Mucosa of rectum (tissue), 2 donors: ENCODE results near the gene CCDC81.
"Not testable (repeated sequence)": the region's sequence is repeated elsewhere in the genome, so short reads cannot be mapped to it uniquely, and the experiment has no call there.

Experiments used
- H3K27ac ChIP-seq, 2 donors: one replicate each; pipeline ENCODE4 v1.7.0; 2013; ENCODE audit warnings: inconsistent platforms in 2 of 2, low read depth in 2 of 2, low read length in 2 of 2
- H3K27me3 ChIP-seq, 2 donors: one replicate each; pipeline ENCODE4 v1.7.0; 2013; ENCODE audit warnings: low read length in 2 of 2; ENCODE audit not compliant: control insufficient read depth in 2 of 2, insufficient read depth in 2 of 2
- H3K36me3 ChIP-seq, 2 donors: one replicate each; pipeline ENCODE4 v1.7.0; 2013; ENCODE audit warnings: low read length in 2 of 2; ENCODE audit not compliant: control insufficient read depth in 2 of 2, insufficient read depth in 2 of 2
- H3K4me1 ChIP-seq, 2 donors: one replicate each; pipeline ENCODE4 v1.7.0; 2013; ENCODE audit warnings: low read length in 2 of 2, mild to moderate bottlenecking in 1 of 2; ENCODE audit not compliant: control insufficient read depth in 2 of 2, insufficient read depth in 2 of 2
- H3K4me3 ChIP-seq, 2 donors: one replicate each; pipeline ENCODE4 v1.7.0; 2013; ENCODE audit warnings: low read length in 2 of 2
- H3K9ac ChIP-seq, 2 donors: one replicate each; pipeline ENCODE4 v1.7.0; 2013; ENCODE audit warnings: low read length in 2 of 2, low read depth in 1 of 2, mild to moderate bottlenecking in 1 of 2
- H3K9me3 ChIP-seq, 2 donors: one replicate each; pipeline ENCODE4 v1.7.0; 2013; ENCODE audit warnings: low read length in 2 of 2; ENCODE audit not compliant: control insufficient read depth in 2 of 2
- donor health status: healthy.
- donor health status: Normal muscosa, but diverticular disease.

The CCDC81 gene

DNA sequence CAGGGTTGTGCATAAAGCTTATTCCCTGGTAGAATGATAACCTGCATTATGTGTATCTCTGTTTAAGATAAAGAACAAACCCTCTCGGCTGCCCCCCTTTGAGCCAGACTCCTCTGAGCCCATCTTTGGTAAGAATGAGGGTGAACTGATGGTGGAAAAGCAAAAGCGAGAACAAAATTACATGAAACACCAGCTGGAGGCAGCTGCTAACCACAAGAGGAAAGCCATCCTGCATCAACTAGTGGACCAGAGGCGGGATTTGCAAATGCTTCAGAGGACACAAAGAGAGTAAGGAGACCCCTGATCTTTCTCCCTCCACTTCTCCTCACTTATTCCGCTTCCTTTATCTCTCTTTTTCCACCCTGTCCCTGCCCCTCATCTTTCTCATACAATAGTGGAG is 40.3 kb downstream of the CCDC81 start:
- Histone ChIP-seq H3K27ac (no peak overlapping the region), H3K9me3 (no peaks in the 10 kb centered on the region), H3K9ac (no peak overlapping the region), H3K4me3 (no peak overlapping the region), H3K36me3 (no peaks in the 10 kb centered on the region), H3K27me3 (no peaks in the 10 kb centered on the region), H3K4me1 (no peaks in the 10 kb centered on the region)

DNA sequence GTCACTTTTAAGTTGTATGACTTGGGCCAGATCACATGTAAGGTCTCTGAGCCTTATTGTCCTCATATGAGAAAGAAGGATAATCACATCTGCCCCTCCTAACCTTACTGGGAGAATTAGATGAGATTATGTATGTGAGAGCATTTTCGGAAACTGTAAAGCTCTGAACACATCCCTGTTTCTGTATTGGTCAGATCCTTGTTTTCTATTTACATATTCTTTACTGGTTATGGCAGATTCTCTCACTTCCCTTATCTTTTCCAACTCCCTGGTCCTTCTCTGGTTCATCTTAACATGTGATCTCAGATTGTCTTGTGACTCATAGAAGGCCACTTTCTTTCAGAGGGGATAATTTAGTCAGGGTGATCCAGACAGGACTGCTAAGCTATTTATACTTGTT is 41.8 kb downstream of the CCDC81 start:
- H3K36me3 ChIP-seq, result no peaks in the 10 kb centered on the region
- H3K4me1 ChIP-seq, result no peaks in the 10 kb centered on the region
- H3K27ac ChIP-seq, result no peak overlapping the region
- no peak overlapping the region for H3K9ac ChIP-seq
- H3K9me3 ChIP-seq, result no peaks in the 10 kb centered on the region
- no peak overlapping the region for H3K4me3 ChIP-seq
- no peaks in the 10 kb centered on the region for H3K27me3 ChIP-seq

DNA sequence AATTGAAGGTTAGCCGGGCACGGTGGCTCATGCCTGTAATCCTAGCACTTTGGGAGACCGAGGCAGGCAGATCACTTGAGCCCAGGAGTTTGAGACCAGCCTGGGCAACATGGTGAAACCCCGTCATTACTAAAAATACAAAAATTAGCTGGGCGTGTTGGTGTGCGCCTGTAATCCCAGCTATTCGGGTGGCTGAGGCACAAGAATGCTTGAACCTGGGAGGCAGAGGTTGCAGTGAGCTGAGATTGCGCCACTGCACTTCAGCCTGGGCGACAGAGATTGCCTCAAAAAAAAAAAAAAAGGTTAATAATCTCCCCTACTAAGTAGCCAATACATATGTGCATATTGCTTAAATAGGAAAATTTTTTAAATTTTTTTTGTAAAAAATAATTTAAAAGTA is 42.3 kb downstream of the CCDC81 start:
- not testable (repeated sequence) for H3K27me3 ChIP-seq, H3K27ac ChIP-seq, H3K9me3 ChIP-seq, H3K4me1 ChIP-seq, H3K36me3 ChIP-seq, H3K9ac ChIP-seq, H3K4me3 ChIP-seq

DNA sequence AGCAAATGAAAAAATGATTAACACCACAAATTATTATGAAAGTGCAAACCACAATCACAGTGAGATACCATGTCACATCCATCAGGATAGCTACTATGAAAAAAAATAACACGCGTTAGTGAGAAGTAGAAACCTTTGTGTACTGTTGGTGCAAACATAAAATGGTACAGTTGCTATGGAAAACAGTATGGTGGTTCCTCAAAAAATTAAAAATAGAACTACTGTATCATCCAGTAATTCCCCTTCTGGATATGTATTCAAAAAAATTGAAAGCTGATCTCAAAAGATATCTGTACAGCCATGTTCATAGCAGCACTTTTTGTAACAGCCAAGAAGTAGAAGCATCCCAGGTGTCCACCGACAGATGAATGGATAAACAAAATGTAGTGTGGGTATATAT is 43.4 kb downstream of the CCDC81 start:
- H3K9me3 ChIP-seq, result no peaks in the 10 kb centered on the region
- no peaks in the 10 kb centered on the region for H3K4me1 ChIP-seq
- H3K4me3 ChIP-seq, result no peak overlapping the region
- no peaks in the 10 kb centered on the region for H3K27me3 ChIP-seq
- H3K27ac ChIP-seq, result no peak overlapping the region
- H3K36me3 ChIP-seq, result no peaks in the 10 kb centered on the region
- H3K9ac ChIP-seq, result no peak overlapping the region

DNA sequence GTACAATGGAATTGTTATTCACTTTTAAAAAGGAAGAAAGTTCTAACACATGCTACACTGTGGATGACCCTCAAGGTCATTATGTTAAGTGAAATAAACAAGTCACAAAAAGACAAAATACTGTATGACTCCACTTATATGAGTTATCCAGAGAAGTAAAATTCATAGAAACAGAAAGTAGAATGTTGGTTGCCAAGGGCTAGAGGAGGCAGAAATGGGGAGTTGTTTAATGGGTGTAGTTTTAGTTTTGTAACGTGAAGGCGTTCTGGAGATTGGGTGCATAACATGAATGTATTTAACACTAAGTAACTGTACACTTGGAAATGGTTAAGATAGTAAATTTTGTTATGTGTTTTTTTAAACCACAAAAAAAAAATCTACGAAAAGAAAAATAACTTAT is 43.8 kb downstream of the CCDC81 start:
- Histone ChIP-seq H3K9me3 (no peaks in the 10 kb centered on the region), H3K27ac (no peak overlapping the region), H3K36me3 (no peaks in the 10 kb centered on the region)

DNA sequence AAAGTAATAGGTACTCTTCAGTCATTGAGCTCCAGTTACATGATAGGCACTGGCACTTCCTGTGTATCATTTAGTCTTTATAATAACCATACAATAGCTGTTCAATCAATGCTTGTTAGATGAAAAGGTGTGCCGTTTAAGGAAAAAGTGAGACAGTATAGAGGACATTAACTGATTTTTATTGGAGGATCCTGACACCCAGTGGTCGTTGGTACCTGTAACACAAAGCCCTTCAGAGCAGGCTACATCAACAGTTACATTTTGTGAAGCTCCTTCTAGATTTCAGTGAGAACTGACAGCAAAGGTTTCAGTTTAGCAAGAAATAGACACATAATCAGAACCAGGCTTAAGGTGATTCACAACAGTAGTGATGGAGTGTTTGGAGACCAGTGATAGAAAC is 44.2 kb downstream of the CCDC81 start:
- no peak overlapping the region for H3K27ac ChIP-seq
- H3K9ac ChIP-seq, result no peak overlapping the region
- H3K36me3 ChIP-seq, result no peaks in the 10 kb centered on the region
- H3K9me3 ChIP-seq, result no peaks in the 10 kb centered on the region
- H3K4me1 ChIP-seq, result no peaks in the 10 kb centered on the region
- H3K27me3 ChIP-seq, result no peaks in the 10 kb centered on the region
- no peak overlapping the region for H3K4me3 ChIP-seq

More for the DNA sequence above, 43.8 kb downstream of the CCDC81 start:
- H3K4me1 ChIP-seq, result no peaks in the 10 kb centered on the region
- H3K9ac ChIP-seq, result no peak overlapping the region
- H3K4me3 ChIP-seq, result no peak overlapping the region
- H3K27me3 ChIP-seq, result no peaks in the 10 kb centered on the region

DNA sequence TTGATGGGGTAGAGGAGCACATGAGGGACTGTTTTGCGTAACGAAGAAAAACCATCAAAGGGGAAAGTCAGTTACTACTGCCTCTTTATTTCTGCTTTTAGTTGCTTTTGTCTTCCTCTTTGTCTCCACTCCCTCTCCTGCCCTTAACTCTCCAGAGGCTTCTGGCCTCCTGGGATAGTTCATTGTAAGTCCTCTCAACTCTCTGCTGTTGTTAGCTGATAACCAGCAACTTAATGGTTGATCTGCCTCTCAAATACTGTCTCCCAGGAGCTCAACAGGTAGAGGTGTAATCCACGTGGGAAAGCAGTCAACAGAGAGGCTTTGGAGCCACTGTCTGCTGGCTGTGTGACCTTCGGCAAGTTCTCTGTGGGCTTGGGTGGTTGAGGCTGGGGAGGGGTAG is 47.3 kb downstream of the CCDC81 start:
- Histone ChIP-seq H3K27ac (no peak overlapping the region), H3K4me3 (no peak overlapping the region), H3K4me1 (no peaks in the 10 kb centered on the region), H3K9me3 (peaks cover 0 to 2% of the 10 kb centered on the region in 2 donors), H3K36me3 (no peaks in the 10 kb centered on the region), H3K9ac (no peak overlapping the region), H3K27me3 (no peaks in the 10 kb centered on the region)

DNA sequence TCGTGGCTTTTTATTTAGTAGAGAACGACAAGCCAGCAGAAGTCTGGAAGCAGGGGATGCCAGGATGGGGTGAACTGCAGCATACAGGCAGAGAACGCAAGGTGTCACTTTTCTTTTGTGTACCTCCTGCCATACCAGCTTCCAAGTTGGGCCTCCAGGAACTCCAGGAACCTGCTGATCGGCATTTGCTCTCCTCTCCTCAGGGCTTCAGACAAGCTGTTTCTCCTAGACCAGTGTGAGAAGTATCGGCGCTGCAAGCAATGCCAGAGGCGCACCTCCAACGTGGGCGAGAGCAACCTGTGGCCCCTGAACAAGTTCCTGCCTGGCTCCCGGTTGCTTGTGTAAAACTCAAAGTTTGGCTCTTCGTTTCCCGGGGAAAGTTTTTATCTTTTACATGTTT is 47.7 kb downstream of the CCDC81 start:
- no peaks in the 10 kb centered on the region for H3K36me3 ChIP-seq
- no peak overlapping the region for H3K9ac ChIP-seq
- H3K4me3 ChIP-seq, result no peak overlapping the region
- peaks cover 0 to 2% of the 10 kb centered on the region in 2 donors for H3K9me3 ChIP-seq
- H3K27me3 ChIP-seq, result no peaks in the 10 kb centered on the region
- H3K4me1 ChIP-seq, result no peaks in the 10 kb centered on the region
- no peak overlapping the region for H3K27ac ChIP-seq

DNA sequence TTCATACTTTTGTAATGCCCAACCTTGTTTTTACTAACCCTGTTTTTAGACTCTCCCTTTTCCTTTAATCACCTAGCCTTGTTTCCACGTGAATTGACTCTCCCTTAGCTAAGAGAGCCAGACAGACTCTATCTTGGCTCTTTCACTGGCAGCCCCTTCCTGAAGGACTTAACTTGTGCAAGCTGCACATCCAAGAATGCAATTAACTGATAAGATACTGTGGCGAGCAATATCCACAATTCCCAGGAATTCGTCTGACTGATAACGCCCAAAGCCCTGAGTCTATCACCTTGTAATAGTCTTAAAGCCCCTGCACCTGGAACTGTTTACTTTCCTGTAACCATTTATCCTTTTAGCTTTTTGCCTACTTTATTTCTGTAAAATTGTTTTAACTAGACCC is 48.8 kb downstream of the CCDC81 start:
- not testable (repeated sequence) for H3K27me3 ChIP-seq, H3K27ac ChIP-seq, H3K4me3 ChIP-seq

DNA sequence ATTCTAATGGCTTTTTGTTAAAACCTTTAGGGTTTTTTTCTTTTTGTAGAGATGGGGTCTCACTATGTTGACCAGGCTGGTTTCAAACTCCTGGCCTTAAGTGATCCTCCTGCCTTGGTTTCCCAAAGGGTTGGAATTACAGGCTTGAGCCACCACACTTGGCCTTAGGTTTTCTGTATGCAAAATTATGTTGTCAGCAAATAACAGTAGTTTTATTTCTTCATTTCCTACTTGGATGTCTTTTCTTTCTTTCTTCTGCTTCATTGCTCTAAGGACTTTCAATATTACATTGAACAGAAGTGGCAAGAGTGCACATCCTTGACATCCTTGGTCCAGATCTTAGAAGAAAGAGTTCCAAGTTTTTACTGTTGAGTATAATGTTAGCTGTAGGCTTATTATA is 52.8 kb downstream of the CCDC81 start:
- Histone ChIP-seq H3K36me3 (peaks cover 0 to 3% of the 10 kb centered on the region in 2 donors), H3K9me3 (peaks cover 0 to 2% of the 10 kb centered on the region in 2 donors), H3K27ac (no peak overlapping the region), H3K27me3 (no peaks in the 10 kb centered on the region), H3K9ac (no peak overlapping the region), H3K4me3 (no peak overlapping the region), H3K4me1 (no peaks in the 10 kb centered on the region)

More for the DNA sequence above, 48.8 kb downstream of the CCDC81 start:
- not testable (repeated sequence) for H3K9ac ChIP-seq, H3K36me3 ChIP-seq, H3K9me3 ChIP-seq, H3K4me1 ChIP-seq

DNA sequence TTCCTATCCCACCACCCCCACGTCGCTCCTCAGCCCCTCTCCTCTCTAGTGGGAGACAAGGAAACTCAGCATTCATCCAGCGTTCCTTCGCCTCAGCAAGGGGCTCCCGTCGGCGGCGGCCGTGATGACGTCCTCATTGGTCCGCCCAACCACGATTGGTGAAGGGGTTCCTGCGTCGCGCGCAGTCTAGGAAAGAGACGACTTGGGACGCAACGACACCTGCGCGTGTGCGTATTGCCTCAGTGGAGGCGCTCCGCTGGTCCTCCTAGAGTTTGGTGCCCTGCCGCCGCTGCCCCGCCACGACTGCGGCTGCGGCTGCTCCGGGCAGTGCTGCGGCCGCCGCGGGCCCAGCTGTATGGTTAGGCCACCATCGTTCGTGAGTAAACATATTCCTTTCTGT is 56.6 kb downstream of the CCDC81 start:
- H3K27ac ChIP-seq, result no peak overlapping the region
- peaks cover 0 to 3% of the 10 kb centered on the region in 2 donors for H3K36me3 ChIP-seq
- H3K27me3 ChIP-seq, result no peaks in the 10 kb centered on the region
- no peak overlapping the region for H3K9ac ChIP-seq
- H3K9me3 ChIP-seq, result peaks cover 0 to 2% of the 10 kb centered on the region in 2 donors
- no peaks in the 10 kb centered on the region for H3K4me1 ChIP-seq
- no peak overlapping the region for H3K4me3 ChIP-seq
